ENCODE data around the gene TEX22.

The TEX22 gene

DNA sequence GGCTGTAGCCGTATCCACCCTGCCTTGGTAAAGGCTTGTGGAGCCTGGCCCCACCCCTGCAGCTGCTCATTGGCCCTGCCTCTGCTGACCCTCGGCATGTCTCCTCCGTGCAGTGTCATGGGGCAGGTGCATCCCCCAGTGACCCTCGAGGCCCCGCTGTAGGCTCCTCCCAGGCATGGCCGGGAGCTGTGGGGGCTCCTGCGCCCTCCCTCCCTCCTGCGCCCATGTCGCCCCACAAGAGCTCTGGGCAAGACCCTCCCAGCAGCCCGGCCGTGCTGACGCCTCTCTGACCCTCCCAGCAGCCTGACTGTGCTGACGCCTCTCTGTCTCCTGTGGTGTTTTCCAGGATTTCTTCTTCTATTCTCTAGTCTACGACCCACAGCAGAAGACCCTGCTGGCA is 55.5 kb downstream of the TEX22 start:
- H3K27ac ChIP-seq: no peak overlapping the region
- TF ChIP-seq, protein P1, sequence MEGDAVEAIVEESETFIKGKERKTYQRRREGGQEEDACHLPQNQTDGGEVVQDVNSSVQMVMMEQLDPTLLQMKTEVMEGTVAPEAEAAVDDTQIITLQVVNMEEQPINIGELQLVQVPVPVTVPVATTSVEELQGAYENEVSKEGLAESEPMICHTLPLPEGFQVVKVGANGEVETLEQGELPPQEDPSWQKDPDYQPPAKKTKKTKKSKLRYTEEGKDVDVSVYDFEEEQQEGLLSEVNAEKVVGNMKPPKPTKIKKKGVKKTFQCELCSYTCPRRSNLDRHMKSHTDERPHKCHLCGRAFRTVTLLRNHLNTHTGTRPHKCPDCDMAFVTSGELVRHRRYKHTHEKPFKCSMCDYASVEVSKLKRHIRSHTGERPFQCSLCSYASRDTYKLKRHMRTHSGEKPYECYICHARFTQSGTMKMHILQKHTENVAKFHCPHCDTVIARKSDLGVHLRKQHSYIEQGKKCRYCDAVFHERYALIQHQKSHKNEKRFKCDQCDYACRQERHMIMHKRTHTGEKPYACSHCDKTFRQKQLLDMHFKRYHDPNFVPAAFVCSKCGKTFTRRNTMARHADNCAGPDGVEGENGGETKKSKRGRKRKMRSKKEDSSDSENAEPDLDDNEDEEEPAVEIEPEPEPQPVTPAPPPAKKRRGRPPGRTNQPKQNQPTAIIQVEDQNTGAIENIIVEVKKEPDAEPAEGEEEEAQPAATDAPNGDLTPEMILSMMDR (conservative IDR thresholded peaks at IDR 0.05): no peak

DNA sequence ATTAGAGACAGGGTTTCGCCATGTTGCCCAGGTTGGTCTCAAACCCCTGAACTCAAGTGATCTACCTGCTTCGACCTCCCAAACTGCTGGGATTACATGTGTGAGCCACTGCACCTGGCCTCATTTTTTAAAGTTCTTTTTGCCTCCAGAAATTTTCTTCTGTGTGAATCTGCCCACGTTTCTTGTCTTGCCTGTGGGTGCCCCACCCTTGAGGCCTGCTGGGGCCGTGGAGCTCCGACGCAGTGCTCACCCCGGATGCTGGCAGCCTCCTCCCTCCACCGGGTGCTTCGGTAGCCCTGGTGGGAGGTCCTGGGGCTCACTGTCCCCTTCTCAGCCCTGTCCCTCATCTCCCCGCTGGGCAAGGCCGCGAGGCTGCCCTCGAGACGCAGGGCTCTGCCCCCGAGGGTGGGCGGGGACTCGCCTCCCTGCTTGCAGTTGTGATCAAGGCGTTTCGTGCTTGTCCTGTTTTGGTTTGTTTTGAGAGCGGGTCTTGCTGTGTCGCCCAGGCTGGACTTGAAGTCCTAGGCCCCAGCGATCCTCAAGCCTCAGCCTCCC is 56.8 kb downstream of the TEX22 start:
- H3K27ac ChIP-seq: no peak overlapping the region
- TF ChIP-seq, protein P1 (conservative IDR thresholded peaks at IDR 0.05): no peak

DNA sequence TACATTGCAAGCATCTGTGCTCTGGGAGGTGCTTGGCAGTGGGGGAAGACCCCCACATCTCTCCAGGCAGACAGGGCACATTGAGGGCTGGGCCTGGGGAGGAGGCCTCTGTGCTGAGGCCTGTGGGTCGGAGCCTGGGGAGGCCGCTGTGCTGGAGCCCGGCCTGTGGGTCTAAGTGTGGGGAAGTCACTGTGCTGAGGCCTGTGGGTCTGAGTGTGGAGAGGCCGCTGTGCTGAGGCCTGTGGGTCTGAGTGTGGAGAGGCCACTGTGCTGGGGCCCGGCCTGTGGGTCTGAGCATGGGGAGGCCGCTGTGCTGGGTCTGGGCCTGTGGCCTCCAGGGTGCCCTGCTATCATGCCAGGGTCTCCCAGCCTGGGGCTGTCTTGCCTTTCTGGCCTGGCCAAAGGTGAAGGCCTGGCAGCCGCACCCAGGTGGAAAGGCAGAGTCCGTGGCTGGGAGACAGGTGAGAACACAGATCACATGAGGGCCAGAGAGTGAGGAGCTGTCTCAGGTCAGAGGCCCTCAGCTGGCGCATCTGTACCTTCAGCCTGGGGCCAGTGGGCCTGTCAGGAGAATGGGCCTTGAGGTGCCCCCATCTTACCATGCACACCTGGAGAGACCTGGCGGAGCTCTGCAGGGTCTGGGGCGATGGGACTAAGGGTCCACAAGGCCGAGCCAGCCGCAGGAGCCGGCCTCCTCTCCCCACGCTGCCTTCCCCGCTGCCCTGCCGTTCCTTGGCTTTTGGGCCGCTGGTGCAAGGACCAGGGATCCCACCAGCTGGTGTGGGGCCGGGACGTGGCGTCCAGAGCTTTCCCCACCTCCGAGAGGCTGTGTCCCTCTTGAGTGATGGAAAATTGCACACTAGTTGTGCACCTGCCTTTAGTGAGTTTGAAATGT is 57.7 kb downstream of the TEX22 start:
- H3K27ac ChIP-seq: no peak overlapping the region
- TF ChIP-seq, protein P1 (conservative IDR thresholded peaks at IDR 0.05): no peak

DNA sequence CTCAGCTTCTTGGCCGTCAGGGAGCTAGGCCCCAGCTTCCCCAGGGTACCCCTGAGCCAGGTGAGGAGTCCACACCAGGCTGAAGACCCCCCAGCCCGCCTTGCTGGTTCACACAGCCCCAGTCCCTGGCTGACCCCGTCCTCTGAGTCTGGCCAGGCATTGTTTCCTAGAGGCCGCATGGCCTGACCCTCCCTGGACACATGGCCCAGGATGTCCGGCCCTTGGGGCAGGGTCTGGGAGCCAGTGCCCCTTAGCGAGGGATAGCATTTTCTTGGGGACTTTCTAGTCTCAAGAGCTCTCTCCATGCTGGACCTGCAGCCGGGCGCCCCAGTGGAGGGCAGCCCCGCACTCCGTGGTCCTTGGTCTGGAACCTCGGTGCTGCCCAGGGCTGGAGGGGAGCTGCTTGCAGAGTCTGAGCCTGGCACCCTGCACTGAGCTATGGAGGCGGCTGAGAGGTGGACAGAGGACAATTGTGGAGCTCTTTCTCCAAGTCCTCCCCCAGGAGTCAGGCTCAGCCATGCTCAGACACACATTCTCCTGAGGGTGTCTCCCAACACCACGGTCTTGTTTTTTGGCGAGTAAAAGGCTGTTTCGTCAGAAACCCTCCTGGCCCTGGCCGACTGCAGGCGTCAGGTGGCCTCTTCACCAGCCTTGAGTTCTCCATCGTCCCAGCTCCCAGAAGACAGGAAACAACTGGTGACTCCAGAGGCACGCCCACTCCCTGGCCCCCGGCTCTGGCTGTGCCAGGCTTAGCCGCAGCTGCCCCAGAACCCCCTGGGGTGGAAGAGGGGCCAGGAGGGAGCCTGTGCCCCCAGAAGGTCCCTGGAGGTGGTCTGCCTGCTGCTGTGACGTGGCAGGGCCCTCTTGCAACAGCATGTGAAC is 58.6 kb downstream of the TEX22 start:
- H3K27ac ChIP-seq: no peak overlapping the region
- TF ChIP-seq, protein P1 (conservative IDR thresholded peaks at IDR 0.05): no peak

DNA sequence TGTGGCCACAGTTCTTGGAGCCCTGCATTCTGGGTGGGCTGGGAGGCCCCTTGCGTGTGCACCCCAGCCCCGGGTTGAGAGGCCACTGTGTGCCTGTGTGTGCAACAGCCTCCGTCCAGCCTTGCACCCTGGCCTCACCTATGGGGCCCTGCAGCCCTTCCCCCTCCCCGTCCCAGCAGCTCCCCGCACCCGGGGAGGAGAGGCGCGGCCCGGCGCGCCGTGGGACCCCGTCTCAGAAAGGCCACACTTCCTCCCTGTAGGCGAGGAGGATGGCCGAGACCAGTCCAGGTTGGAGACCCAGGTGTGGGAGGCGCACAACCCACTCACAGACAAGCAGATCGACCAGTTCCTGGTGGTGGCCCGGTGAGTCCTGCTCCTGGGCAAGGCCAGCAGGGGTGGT is 59.7 kb downstream of the TEX22 start:
- TF ChIP-seq, protein P1 (conservative IDR thresholded peaks at IDR 0.05): no peak
- no peak overlapping the region for H3K27ac ChIP-seq

DNA sequence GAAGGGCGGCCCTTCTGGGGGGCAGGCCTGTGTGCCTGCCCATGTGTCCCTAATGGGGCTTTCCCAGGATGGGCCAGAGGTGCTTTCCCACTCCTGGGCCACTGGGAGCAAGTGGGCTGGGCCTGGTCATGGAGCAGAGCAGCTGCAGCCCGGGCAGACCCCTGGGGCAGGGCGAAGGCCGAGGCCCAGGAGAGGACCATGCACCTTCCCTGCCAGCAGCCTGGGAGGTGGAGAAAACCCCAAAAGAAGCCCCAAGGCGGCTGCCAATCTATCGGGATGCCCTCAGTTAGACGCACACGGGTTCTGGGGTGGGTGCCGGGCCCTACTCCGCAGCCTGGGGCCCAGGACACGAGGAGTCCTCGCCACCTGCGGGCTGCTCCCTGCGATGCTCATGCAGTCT is 60.2 kb downstream of the TEX22 start:
- TF ChIP-seq, protein P1 (conservative IDR thresholded peaks at IDR 0.05): no peak
- H3K27ac ChIP-seq: no peak overlapping the region

DNA sequence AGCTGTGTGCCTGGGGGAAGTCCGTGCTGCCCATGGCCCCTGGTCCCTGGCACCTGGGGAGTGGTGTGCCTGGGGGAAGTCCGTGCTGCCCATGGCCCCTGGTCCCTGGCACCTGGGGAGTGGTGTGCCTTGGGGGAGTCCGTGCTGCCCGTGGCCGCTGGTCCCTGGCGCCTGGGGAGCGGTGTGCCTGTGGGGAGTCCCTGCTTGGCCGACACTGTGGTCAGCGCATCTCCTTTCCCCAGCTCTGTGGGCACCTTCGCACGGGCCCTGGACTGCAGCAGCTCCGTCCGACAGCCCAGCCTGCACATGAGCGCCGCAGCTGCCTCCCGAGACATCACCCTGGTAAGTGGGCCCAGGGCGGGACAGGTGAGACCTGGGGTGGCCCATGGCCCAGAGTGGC is 61.8 kb downstream of the TEX22 start:
- TF ChIP-seq, protein P1 (conservative IDR thresholded peaks at IDR 0.05): no peak
- no peak overlapping the region for H3K27ac ChIP-seq

All from VCaP (cell line).